ENCODE results near the gene TMC3.

- TF ChIP-seq GATA2 (IDR thresholded peaks at IDR 0.05; ENCODE audit: low read depth, low read length) (no peak), GATA3 (IDR thresholded peaks at IDR 0.05; ENCODE audit: low read depth, low read length) (no peak)
Observed at GRCh38 chr15:81421461-81421860, 47.4 kb upstream of the TMC3 start.

All from SH-SY5Y (cell line).